Left kidney (tissue), 2 donors: ENCODE data around the gene CERCAM. TPM values are rescaled to one million over a fixed set of nuclear protein-coding genes. Genes with fewer than 3 reads are reported as not detected.

Source experiments
- DNase-seq: peaks from one replicate; pipeline ENCODE4 v3.0.0-alpha.2; 2013
- polyA plus RNA-seq: library from polyadenylated mRNA; unstranded; fragments of 120-200 nt; gene quantifications from one replicate; pipeline ENCODE4 v1.2.1, GENCODE V29; 2013; ENCODE audit not compliant: insufficient read length

Gene CERCAM
- polyA plus RNA-seq, 1 donor, result 34.9 TPM

- peak; percentile 97 for DNase-seq
Measured at GRCh38 chr9:128455849-128456612, 35.4 kb downstream of the CERCAM start, which contains the start of gene ODF2. ODF2 (plus strand) TSS chr9:128456006; CDS start chr9:128456092, 86 bp downstream.

GRCh38 chr9:128456613-128457061 is 36.0 kb downstream of the CERCAM start:
- DNase-seq, result peak; percentile 38

- no peak for DNase-seq
Measured at GRCh38 chr9:128457207-128457606, 36.5 kb downstream of the CERCAM start.

- DNase-seq, result no peak
Measured at GRCh38 chr9:128459011-128459410, 38.4 kb downstream of the CERCAM start.

- no peak for DNase-seq
Measured at GRCh38 chr9:128469070-128469469, 48.4 kb downstream of the CERCAM start.

- no peak for DNase-seq
Measured at GRCh38 chr9:128470560-128470959, 49.9 kb downstream of the CERCAM start.

GRCh38 chr9:128473104-128473503 is 52.4 kb downstream of the CERCAM start:
- DNase-seq, result no peak

- DNase-seq, result no peak
Measured at GRCh38 chr9:128475867-128476266, 55.2 kb downstream of the CERCAM start.

- DNase-seq, result no peak
Measured at GRCh38 chr9:128479262-128479661, 58.6 kb downstream of the CERCAM start.

- no peak for DNase-seq
Measured at GRCh38 chr9:128481561-128481960, 60.9 kb downstream of the CERCAM start.

GRCh38 chr9:128482186-128482585 is 61.5 kb downstream of the CERCAM start:
- no peak for DNase-seq

- DNase-seq, result no peak
Measured at GRCh38 chr9:128484686-128485413, 64.2 kb downstream of the CERCAM start.

- no peak for DNase-seq
Measured at GRCh38 chr9:128485414-128485855, 64.8 kb downstream of the CERCAM start.

GRCh38 chr9:128486201-128486600 is 65.5 kb downstream of the CERCAM start:
- DNase-seq, result no peak

Other genes with a start within 250 kb of the CERCAM start
- gene CIZ1, start 229.3 kb upstream of the CERCAM start, polyA plus RNA-seq, result 139 TPM
- gene DNM1, start 217.5 kb upstream of the CERCAM start, polyA plus RNA-seq, result 231 TPM
- 92.5 TPM for gene GOLGA2, start 144.8 kb upstream of the CERCAM start, polyA plus RNA-seq
- 31.6 TPM for gene SWI5, start 144.6 kb upstream of the CERCAM start, polyA plus RNA-seq
- 37.6 TPM for gene TRUB2, start 98.4 kb upstream of the CERCAM start, polyA plus RNA-seq
- 83.2 TPM for gene COQ4, start 98.0 kb upstream of the CERCAM start, polyA plus RNA-seq
- gene SLC27A4, start 80.3 kb upstream of the CERCAM start, polyA plus RNA-seq, result 16.7 TPM
- gene URM1, start 49.5 kb upstream of the CERCAM start, polyA plus RNA-seq, result 53.6 TPM
- gene ODF2, start 35.1 kb downstream of the CERCAM start, polyA plus RNA-seq, result 58.3 TPM
- gene GLE1, start 83.9 kb downstream of the CERCAM start, polyA plus RNA-seq, result 34.2 TPM
- 407 TPM for gene SPTAN1, start 131.7 kb downstream of the CERCAM start, polyA plus RNA-seq
- 55.2 TPM for gene DYNC2I2, start 236.0 kb downstream of the CERCAM start, polyA plus RNA-seq